Calu3 (cell line): ENCODE results near the gene DENND4C. TPM values are rescaled to one million over a fixed set of nuclear protein-coding genes. Genes with fewer than 3 reads are reported as not detected.
"Not testable (repeated sequence)": the region's sequence is repeated elsewhere in the genome, so short reads cannot be mapped to it uniquely, and the experiment has no call there.

Experiments used
- BruUV-seq: library from RNA; stranded (reverse); fragments of 400-500 nt; replicated peaks from 2 replicates; lab custom pipeline; 2021; lab: Mats Ljungman, UMichigan
- CTCF ChIA-PET: fragments of 300-600 bp; sonication (Branson Sonifier 250); formaldehyde crosslinking; loops from one replicate; lab custom pipeline; 2022; ENCODE audit warnings: antibody characterized with exemption; lab: Charles Lee
- DNase-seq: peaks from one replicate; pipeline ENCODE4 v3.0.0; 2022
- H3K27ac Mint-ChIP-seq: one replicate; pipeline ENCODE4 v1.8.0; 2022; ENCODE audit warnings: mixed read lengths; ENCODE audit not compliant: unreplicated experiment
- H3K27me3 Mint-ChIP-seq: one replicate; pipeline ENCODE4 v1.8.0; 2022; ENCODE audit warnings: mixed read lengths; ENCODE audit not compliant: unreplicated experiment
- H3K36me3 Mint-ChIP-seq: one replicate; pipeline ENCODE4 v1.8.0; 2022; ENCODE audit warnings: mild to moderate bottlenecking, moderate library complexity, mixed read lengths; ENCODE audit not compliant: insufficient read depth, unreplicated experiment
- H3K4me1 Mint-ChIP-seq: one replicate; pipeline ENCODE4 v1.8.0; 2022; ENCODE audit warnings: mild to moderate bottlenecking, low read depth, mixed read lengths; ENCODE audit not compliant: unreplicated experiment
- H3K4me3 Mint-ChIP-seq: one replicate; pipeline ENCODE4 v1.8.0; 2022; ENCODE audit warnings: mild to moderate bottlenecking, low read depth, moderate library complexity, mixed read lengths; ENCODE audit not compliant: unreplicated experiment
- H3K9me3 Mint-ChIP-seq: one replicate; pipeline ENCODE4 v1.8.0; 2022; ENCODE audit warnings: low read depth, mixed read lengths; ENCODE audit not compliant: unreplicated experiment
- CTCF ChIP-seq: fragments of 200-600 bp; IDR thresholded peaks from one replicate; pipeline ENCODE4 v1.8.0; 2022; ENCODE audit warnings: antibody characterized with exemption; ENCODE audit not compliant: unreplicated experiment
- intact Hi-C: fragments of 100-400 bp; cut with micrococcal nuclease; formaldehyde crosslinking; loops from one replicate; pipeline ENCODE4 v1.10.0; 2022; ENCODE audit not compliant: unreplicated experiment
- total RNA-seq: library from RNA; stranded (reverse); gene quantifications from 2 replicates; pipeline ENCODE4 v1.2.3, GENCODE V29; 2022

The DENND4C gene
- total RNA-seq, 1 experiment from 2014 or later: 28.5 TPM

GRCh38 chr9:19409401-19410194 is 179.1 kb downstream of the DENND4C start:
- intact Hi-C loops: loop anchor here (5.0 kb wide), 1 partner anchor 37 kb away; no protein-coding TSS in a partner anchor
- peaks cover 14% of the 10 kb centered on the region for H3K4me1 Mint-ChIP-seq
- no peak for TF ChIP-seq CTCF
- peak overlapping the region; percentile 72 for H3K27ac Mint-ChIP-seq
- H3K9me3 Mint-ChIP-seq: no peaks in the 10 kb centered on the region
- no peaks in the 10 kb centered on the region for H3K27me3 Mint-ChIP-seq
- BruUV-seq: TSS peak; percentile 32
- peaks cover 18% of the 10 kb centered on the region for H3K36me3 Mint-ChIP-seq
- CTCF ChIA-PET: no interaction called here
- H3K4me3 Mint-ChIP-seq: peak overlapping the region; percentile 95
- peak; percentile 32 for DNase-seq

- no peaks in the 10 kb centered on the region for H3K9me3 Mint-ChIP-seq
- peaks cover 13% of the 10 kb centered on the region for H3K4me1 Mint-ChIP-seq
- no peak for DNase-seq
- TF ChIP-seq CTCF: no peak
- BruUV-seq: no TSS peak
- no peaks in the 10 kb centered on the region for H3K27me3 Mint-ChIP-seq
- peak overlapping the region; percentile 95 for H3K4me3 Mint-ChIP-seq
- H3K27ac Mint-ChIP-seq: no peak overlapping the region
- peaks cover 18% of the 10 kb centered on the region for H3K36me3 Mint-ChIP-seq
- CTCF ChIA-PET: no interaction called here
- intact Hi-C loops: no loop called here
Observed at GRCh38 chr9:19410195-19410503, 179.7 kb downstream of the DENND4C start.

- Mint-ChIP-seq H3K36me3 (peaks cover 18% of the 10 kb centered on the region), H3K4me1 (peaks cover 13% of the 10 kb centered on the region), H3K9me3 (no peaks in the 10 kb centered on the region), H3K4me3 (no peak overlapping the region), H3K27me3 (no peaks in the 10 kb centered on the region), H3K27ac (no peak overlapping the region)
- DNase-seq: no peak
- intact Hi-C loops: no loop called here
- BruUV-seq: no TSS peak
- CTCF ChIA-PET: no interaction called here
- no peak for TF ChIP-seq CTCF
Observed at GRCh38 chr9:19410594-19410993, 180.1 kb downstream of the DENND4C start.

GRCh38 chr9:19411316-19411715 is 180.8 kb downstream of the DENND4C start:
- H3K9me3 Mint-ChIP-seq: no peaks in the 10 kb centered on the region
- H3K27ac Mint-ChIP-seq: no peak overlapping the region
- CTCF ChIA-PET: no interaction called here
- intact Hi-C loops: no loop called here
- TF ChIP-seq CTCF: no peak
- no peak overlapping the region for H3K4me3 Mint-ChIP-seq
- DNase-seq: no peak
- BruUV-seq: no TSS peak
- H3K4me1 Mint-ChIP-seq: peaks cover 13% of the 10 kb centered on the region
- H3K36me3 Mint-ChIP-seq: peaks cover 18% of the 10 kb centered on the region
- H3K27me3 Mint-ChIP-seq: no peaks in the 10 kb centered on the region

GRCh38 chr9:19413456-19413855 is 183.0 kb downstream of the DENND4C start:
- CTCF ChIA-PET, DNase-seq, H3K27me3 Mint-ChIP-seq, BruUV-seq, intact Hi-C loops, H3K9me3 Mint-ChIP-seq, H3K4me3 Mint-ChIP-seq, H3K27ac Mint-ChIP-seq: not testable (repeated sequence)
- H3K36me3 Mint-ChIP-seq: peaks cover 16% of the 10 kb centered on the region
- H3K4me1 Mint-ChIP-seq: peaks cover 13% of the 10 kb centered on the region
